HG02763 (cell line): ENCODE data around the gene CSNK2A1.

Source experiments
- ATAC-seq: cut with Tn5 transposase; IDR thresholded peaks from one replicate; pipeline ENCODE4 v1.9.1; 2021; ENCODE audit warnings: mild to moderate bottlenecking, moderate library complexity; ENCODE audit not compliant: unreplicated experiment

The CSNK2A1 gene

GRCh38 chr20:568097-568652 is 24.6 kb upstream of the CSNK2A1 start:
- ATAC-seq = no peak

- ATAC-seq = no peak
These were observed 20.6 kb upstream of the CSNK2A1 start for GRCh38 chr20:564192-564591.

- no peak for ATAC-seq
These were observed 19.6 kb upstream of the CSNK2A1 start for GRCh38 chr20:563187-563586.

- no peak for ATAC-seq
These were observed 18.8 kb upstream of the CSNK2A1 start for GRCh38 chr20:562232-562897.

- ATAC-seq = no peak
These were observed 18.0 kb upstream of the CSNK2A1 start for GRCh38 chr20:561437-562231.

- ATAC-seq = no peak
These were observed 17.1 kb upstream of the CSNK2A1 start for GRCh38 chr20:560680-561079.

- ATAC-seq = no peak
These were observed 14.5 kb upstream of the CSNK2A1 start for GRCh38 chr20:558117-558516.

GRCh38 chr20:556984-557383 is 13.4 kb upstream of the CSNK2A1 start:
- ATAC-seq = no peak

GRCh38 chr20:555976-556385 is 12.4 kb upstream of the CSNK2A1 start:
- ATAC-seq = no peak

- no peak for ATAC-seq
These were observed 7.0 kb upstream of the CSNK2A1 start for GRCh38 chr20:550611-551010.

- no peak for ATAC-seq
These were observed 6.3 kb upstream of the CSNK2A1 start for GRCh38 chr20:549722-550496.

- no peak for ATAC-seq
These were observed 5.3 kb upstream of the CSNK2A1 start for GRCh38 chr20:548906-549305.

GRCh38 chr20:547394-547793 is 3.8 kb upstream of the CSNK2A1 start:
- no peak for ATAC-seq

- ATAC-seq = no peak
These were observed 2.8 kb upstream of the CSNK2A1 start for GRCh38 chr20:546353-546752.

- no peak for ATAC-seq
These were observed 649 bp upstream of the CSNK2A1 start for GRCh38 chr20:544153-544725.

- no peak for ATAC-seq
These were observed 717 bp downstream of the CSNK2A1 start for GRCh38 chr20:542777-543368.

- ATAC-seq = no peak
These were observed 3.0 kb downstream of the CSNK2A1 start for GRCh38 chr20:540391-541201.

GRCh38 chr20:539848-540247 is 3.7 kb downstream of the CSNK2A1 start:
- ATAC-seq = no peak

- ATAC-seq = no peak
These were observed 4.4 kb downstream of the CSNK2A1 start for GRCh38 chr20:539191-539590.

GRCh38 chr20:537983-538382 is 5.6 kb downstream of the CSNK2A1 start:
- ATAC-seq = no peak
